ENCODE measurements around the gene KIF4B. TPM values are rescaled to one million over a fixed set of nuclear protein-coding genes. Genes with fewer than 3 reads are reported as not detected.

The KIF4B gene
- total and polyA plus RNA-seq, 2 experiments from 2014 or later = 0.05 to 0.10 TPM

DNA sequence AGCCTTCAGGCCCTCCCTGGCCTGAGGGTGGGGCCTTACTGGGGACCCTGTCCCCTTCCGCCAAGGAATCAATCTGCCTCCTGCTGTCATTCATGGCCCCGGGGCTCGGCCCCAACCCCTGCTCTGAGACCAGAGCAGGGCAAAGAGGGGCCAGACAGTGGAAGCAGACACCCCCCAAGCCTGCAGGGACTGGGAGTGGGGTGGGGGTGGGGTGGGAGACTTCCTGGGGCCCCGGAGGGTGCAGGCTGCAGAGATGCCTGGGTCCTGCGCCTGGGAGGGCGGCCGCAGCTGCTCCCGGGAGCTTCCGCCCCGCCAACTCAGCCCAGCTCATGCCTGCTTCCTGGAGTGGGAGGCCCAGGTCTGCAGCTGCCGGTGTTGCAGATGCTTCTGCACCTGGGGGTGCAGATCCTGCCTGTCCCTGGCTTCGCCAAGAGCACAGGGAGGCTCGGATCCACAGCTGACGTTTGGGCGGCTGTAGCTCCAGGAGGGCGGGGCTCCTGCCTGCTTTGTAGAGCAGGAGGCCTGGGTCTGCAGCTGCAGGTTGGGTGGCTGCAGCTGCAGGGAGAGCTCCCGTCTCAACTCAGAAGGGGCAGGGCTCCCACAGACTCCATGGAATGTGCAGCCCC is 6.2 kb downstream of the KIF4B start:
- Histone ChIP-seq H3K9me2 (replicated peaks; ENCODE audit: insufficient read depth) (no peaks in the 10 kb centered on the region), H3K36me3 (replicated peaks; ENCODE audit: insufficient read depth, low read depth) (no peaks in the 10 kb centered on the region), H3K79me2 (no peaks in the 10 kb centered on the region), H3K4me1 (ENCODE audit: insufficient read depth) (no peaks in the 10 kb centered on the region), H3K4me2 (no peak overlapping the region), H3K27me3 (no peaks in the 10 kb centered on the region), H2AFZ (no peak overlapping the region), H3K27ac (no peak overlapping the region), H3K4me3 (no peak overlapping the region), H3K9me3 (ENCODE audit: low read depth) (no peaks in the 10 kb centered on the region), H4K20me1 (ENCODE audit: insufficient read depth, poor library complexity, severe bottlenecking) (no peaks in the 10 kb centered on the region)
- 93% methylated on average over 8 of the region's 17 CpGs for WGBS (ENCODE audit: low lambda C conversion rate, missing lambda C conversion rate)
- TF ChIP-seq CTCF (IDR thresholded peaks at IDR 0.05; ENCODE audit: poor library complexity) = no peak
- TF ChIP-seq EZH2 (IDR thresholded peaks at IDR 0.05; ENCODE audit: borderline replicate concordance) = no peak
- no peak for TF ChIP-seq EZH2phosphoT487 (IDR thresholded peaks at IDR 0.05; ENCODE audit: low read depth, severe bottlenecking, unreplicated experiment)
- no peak for DNase-seq (ENCODE audit: low spot score)

GRCh38 chr5:155021842-155022241 is 8.3 kb downstream of the KIF4B start:
- no peaks in the 10 kb centered on the region for H3K36me3 ChIP-seq (replicated peaks; ENCODE audit: insufficient read depth, low read depth)

DNA sequence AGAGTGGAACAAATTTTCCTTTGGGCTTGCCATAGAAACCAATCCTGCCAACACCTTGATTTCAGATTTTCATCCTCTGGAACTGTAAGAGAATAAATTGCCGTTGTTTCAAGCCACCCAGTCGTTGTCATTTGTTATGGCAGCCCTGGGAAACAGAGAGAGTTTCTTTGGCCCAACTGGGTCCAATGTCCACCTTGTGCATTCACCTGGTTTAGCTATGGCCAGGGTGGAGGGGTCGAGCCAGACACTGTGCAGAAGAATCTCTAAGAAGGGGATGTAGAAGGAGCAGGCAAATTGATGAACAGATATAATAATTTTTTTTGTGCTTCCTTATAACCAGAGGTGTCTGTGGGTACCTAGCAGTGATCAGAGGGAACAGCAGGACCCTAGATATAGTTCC is 9.8 kb downstream of the KIF4B start:
- DNase-seq (ENCODE audit: low spot score) = no peak
- whole genome bisulfite sequencing (ENCODE audit: low lambda C conversion rate, missing lambda C conversion rate) = 83% methylated on average over 3 of the region's 3 CpGs
- Histone ChIP-seq H3K9me2 (replicated peaks; ENCODE audit: insufficient read depth) (no peaks in the 10 kb centered on the region), H3K4me2 (no peak overlapping the region), H3K4me3 (no peak overlapping the region), H2AFZ (no peak overlapping the region), H3K36me3 (replicated peaks; ENCODE audit: insufficient read depth, low read depth) (no peaks in the 10 kb centered on the region), H4K20me1 (ENCODE audit: insufficient read depth, poor library complexity, severe bottlenecking) (no peaks in the 10 kb centered on the region), H3K4me1 (ENCODE audit: insufficient read depth) (no peaks in the 10 kb centered on the region), H3K9me3 (ENCODE audit: low read depth) (no peaks in the 10 kb centered on the region), H3K27ac (no peak overlapping the region), H3K79me2 (no peaks in the 10 kb centered on the region), H3K27me3 (no peaks in the 10 kb centered on the region)
- TF ChIP-seq EZH2phosphoT487 (IDR thresholded peaks at IDR 0.05; ENCODE audit: low read depth, severe bottlenecking, unreplicated experiment) = no peak
- TF ChIP-seq EZH2 (IDR thresholded peaks at IDR 0.05; ENCODE audit: borderline replicate concordance) = no peak
- no peak for TF ChIP-seq CTCF (IDR thresholded peaks at IDR 0.05; ENCODE audit: poor library complexity)

More at GRCh38 chr5:155021842-155022241, 8.3 kb downstream of the KIF4B start:
- no peaks in the 10 kb centered on the region for H3K79me2 ChIP-seq
- no peaks in the 10 kb centered on the region for H3K9me2 ChIP-seq (replicated peaks; ENCODE audit: insufficient read depth)
- WGBS (ENCODE audit: low lambda C conversion rate, missing lambda C conversion rate) = 83% methylated on average over 5 of the region's 5 CpGs
- H3K4me3 ChIP-seq = no peak overlapping the region
- H4K20me1 ChIP-seq (ENCODE audit: insufficient read depth, poor library complexity, severe bottlenecking) = no peaks in the 10 kb centered on the region
- no peaks in the 10 kb centered on the region for H3K4me1 ChIP-seq (ENCODE audit: insufficient read depth)
- no peak overlapping the region for H3K4me2 ChIP-seq
- no peak overlapping the region for H3K27ac ChIP-seq
- H2AFZ ChIP-seq = no peak overlapping the region
- no peaks in the 10 kb centered on the region for H3K9me3 ChIP-seq (ENCODE audit: low read depth)
- TF ChIP-seq EZH2phosphoT487 (IDR thresholded peaks at IDR 0.05; ENCODE audit: low read depth, severe bottlenecking, unreplicated experiment) = no peak
- no peak for TF ChIP-seq CTCF (IDR thresholded peaks at IDR 0.05; ENCODE audit: poor library complexity)
- no peak for TF ChIP-seq EZH2 (IDR thresholded peaks at IDR 0.05; ENCODE audit: borderline replicate concordance)
- H3K27me3 ChIP-seq = no peaks in the 10 kb centered on the region
- no peak for DNase-seq (ENCODE audit: low spot score)
